Adipose tissue (tissue), 3 donors: ENCODE measurements around the gene VRK2. TPM values are rescaled to one million over a fixed set of nuclear protein-coding genes. Genes with fewer than 3 reads are reported as not detected.

Experiments used
- H3K27ac ChIP-seq: one replicate; pipeline ENCODE4 v1.5.1; 2013; ENCODE audit warnings: low read depth, low read length
- WGBS, 3 donors: extraction: QIAGEN DNeasy Blood & Tissue Kit; methylation state at CpG; one replicate each; pipeline ENCODE4 v1.1.7; 2013; 5-methylcytosine and 5-hydroxymethylcytosine counted together
- polyA plus RNA-seq, 3 donors: library from polyadenylated mRNA; stranded (reverse); fragments of 200-250 nt; gene quantifications; one replicate each; pipeline ENCODE4 v1.2.3, GENCODE V29; 2013
- donor health status: healthy with polysubstance abuse.
- donor health status: Bipolar disorder and iron deficiency.
- donor health status: healthy.

VRK2 gene
- 10 to 100 TPM; 10.2 to 11.7 (median 10.5) TPM for polyA plus RNA-seq

- peak within 1 kb of the TSS; percentile 66 for H3K27ac ChIP-seq
- WGBS, 3 donors = 0 to 1% (median 0%) methylated on average over 72 to 76 of the region's 76 CpGs
These were observed at the start of gene VRK2 for GRCh38 chr2:58046585-58047372. TSS of gene VRK2 (plus strand) at chr2:58046806. CDS start at chr2:58048832, 2,026 bp downstream.

- no peak overlapping the region for H3K27ac ChIP-seq
- WGBS, 3 donors = 81 to 95% (median 84%) methylated on average over 2 of the region's 2 CpGs
These were observed 40.2 kb upstream of the VRK2 start for GRCh38 chr2:58006256-58006951.

- no peak overlapping the region for H3K27ac ChIP-seq
- WGBS, 3 donors = 57 to 83% (median 74%) methylated on average over 1 of the region's 1 CpG
These were observed 39.7 kb upstream of the VRK2 start for GRCh38 chr2:58006952-58007284.

GRCh38 chr2:58010599-58010998, 36.0 kb upstream of the VRK2 start:
- 59 to 93% (median 84%) methylated on average over 1 of the region's 1 CpG for WGBS, 3 donors
- H3K27ac ChIP-seq = no peak overlapping the region

GRCh38 chr2:58019229-58019628, 27.4 kb upstream of the VRK2 start:
- no peak overlapping the region for H3K27ac ChIP-seq
- WGBS, 3 donors = 33 to 90% (median 42%) methylated on average over 1 of the region's 1 CpG

- WGBS, 3 donors = 81 to 90% (median 82%) methylated on average over 2 of the region's 2 CpGs
- H3K27ac ChIP-seq = no peak overlapping the region
These were observed 21.3 kb upstream of the VRK2 start for GRCh38 chr2:58025150-58025933.

GRCh38 chr2:58027029-58027428, 19.6 kb upstream of the VRK2 start:
- H3K27ac ChIP-seq = no peak overlapping the region

GRCh38 chr2:58030771-58031170, 15.8 kb upstream of the VRK2 start:
- no peak overlapping the region for H3K27ac ChIP-seq
- WGBS, 3 donors = 72 to 95% (median 89%) methylated on average over 1 of the region's 1 CpG

- WGBS, 3 donors = 71 to 84% (median 73%) methylated on average over 3 of the region's 3 CpGs
- H3K27ac ChIP-seq = no peak overlapping the region
These were observed 14.4 kb upstream of the VRK2 start for GRCh38 chr2:58032016-58032763.

GRCh38 chr2:58032764-58033080, 13.9 kb upstream of the VRK2 start:
- 82 to 86% (median 82%) methylated on average over 1 of the region's 1 CpG for WGBS, 3 donors
- H3K27ac ChIP-seq = no peak overlapping the region

- no peak overlapping the region for H3K27ac ChIP-seq
These were observed 13.1 kb upstream of the VRK2 start for GRCh38 chr2:58033530-58033929.

- WGBS, 3 donors = 90 to 95% (median 94%) methylated on average over 3 of the region's 3 CpGs
- no peak overlapping the region for H3K27ac ChIP-seq
These were observed 11.3 kb upstream of the VRK2 start for GRCh38 chr2:58035352-58035751.

- WGBS, 3 donors = 3 to 71% (median 9%) methylated on average over 1 of the region's 1 CpG
- H3K27ac ChIP-seq = no peak overlapping the region
These were observed 7.4 kb upstream of the VRK2 start for GRCh38 chr2:58039170-58039611.

GRCh38 chr2:58042486-58042970, 4.1 kb upstream of the VRK2 start:
- H3K27ac ChIP-seq = no peak overlapping the region
- 18 to 33% (median 28%) methylated on average over 2 of the region's 2 CpGs for WGBS, 3 donors

GRCh38 chr2:58044145-58044544, 2.5 kb upstream of the VRK2 start:
- 81 to 97% (median 84%) methylated on average over 3 of the region's 3 CpGs for WGBS, 3 donors
- H3K27ac ChIP-seq = no peak overlapping the region

- no peak overlapping the region for H3K27ac ChIP-seq
- WGBS, 3 donors = 62 to 71% (median 68%) methylated on average over 17 of the region's 17 CpGs
These were observed 849 bp upstream of the VRK2 start for GRCh38 chr2:58045580-58046334.

GRCh38 chr2:58046335-58046584, 346 bp upstream of the VRK2 start:
- peak overlapping the region; percentile 66 for H3K27ac ChIP-seq
- 0 to 2% (median 2%) methylated on average over 14 of the region's 14 CpGs for WGBS, 3 donors

GRCh38 chr2:58047373-58047935, 848 bp downstream of the VRK2 start:
- 12 to 32% (median 28%) methylated on average over 13 of the region's 13 CpGs for WGBS, 3 donors
- H3K27ac ChIP-seq = peak overlapping the region; percentile 66
